ENCODE measurements around the gene SETDB1. TPM values are rescaled to one million over a fixed set of nuclear protein-coding genes. Genes with fewer than 3 reads are reported as not detected.

The SETDB1 gene
- total RNA-seq, 4 donors from 2014 or later: 20.5 to 39.5 (median 25.3) TPM

GRCh38 chr1:150974580-150975478 lies 48.7 kb downstream of the SETDB1 start, which contains the start of gene CERS2:
CERS2 (minus strand) TSS chr1:150974835; CDS start chr1:150969090, 5,745 bp downstream.
- no peak for TF ChIP-seq CTCF (IDR thresholded peaks at IDR 0.05)
- peak in 2 of 4 donors; percentile 46 to 60 for TF ChIP-seq POLR2A (IDR thresholded peaks at IDR 0.05)
- intact Hi-C loops (cut with DNase I): no loop called here
- peaks cover 42 to 89% (median 59%) of the 10 kb centered on the region in 3 donors for H3K4me1 ChIP-seq

DNA sequence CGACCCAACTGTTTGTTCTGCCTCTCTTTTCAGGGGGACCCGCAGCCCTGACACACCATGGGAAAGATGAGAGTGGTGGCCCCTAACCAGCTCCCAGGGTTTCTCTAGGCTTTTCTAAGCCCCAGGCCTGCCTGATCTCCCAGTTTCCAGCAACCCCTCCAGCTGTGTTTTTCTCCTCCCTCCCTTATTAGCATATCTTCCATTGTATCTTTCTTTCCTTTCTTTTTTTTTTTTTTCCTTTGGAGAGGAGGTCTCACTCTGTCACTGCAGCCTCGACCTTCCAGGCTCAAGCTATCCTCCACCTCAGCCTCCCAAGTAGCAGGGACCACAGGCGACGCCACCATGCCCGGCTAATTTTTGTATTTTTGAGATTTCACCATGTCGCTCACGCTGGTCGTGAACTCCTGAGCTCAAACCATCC lies 50.2 kb downstream of the SETDB1 start:
- peaks cover 30 to 83% (median 52%) of the 10 kb centered on the region in 3 donors for H3K4me1 ChIP-seq
- peak overlapping the region in 3 of 4 donors; percentile 16 to 67 (median 55) for H3K27ac ChIP-seq
- H3K27me3 ChIP-seq: no peaks in the 10 kb centered on the region
- no peak for DNase-seq
- H3K4me3 ChIP-seq: no peak overlapping the region
- TF ChIP-seq CTCF (IDR thresholded peaks at IDR 0.05): no peak
- no peak for TF ChIP-seq POLR2A (IDR thresholded peaks at IDR 0.05)
- WGBS, 2 donors: 93% methylated on average over 8 to 9 of the region's 9 CpGs
- intact Hi-C loops (cut with DNase I): no loop called here
- H3K36me3 ChIP-seq: no peaks in the 10 kb centered on the region
- no peaks in the 10 kb centered on the region for H3K9me3 ChIP-seq

More at GRCh38 chr1:150974580-150975478, 48.7 kb downstream of the SETDB1 start, which contains the start of gene CERS2:
- WGBS, 2 donors: 19 to 23% methylated on average over 13 to 22 of the region's 106 CpGs
- no peaks in the 10 kb centered on the region for H3K36me3 ChIP-seq
- peak within 1 kb of the TSS; percentile 86 to 96 (median 94) for H3K27ac ChIP-seq
- peak; percentile 34 for DNase-seq
- no peaks in the 10 kb centered on the region for H3K9me3 ChIP-seq
- H3K27me3 ChIP-seq: no peaks in the 10 kb centered on the region
- peak within 1 kb of the TSS; percentile 74 to 88 (median 84) for H3K4me3 ChIP-seq

DNA sequence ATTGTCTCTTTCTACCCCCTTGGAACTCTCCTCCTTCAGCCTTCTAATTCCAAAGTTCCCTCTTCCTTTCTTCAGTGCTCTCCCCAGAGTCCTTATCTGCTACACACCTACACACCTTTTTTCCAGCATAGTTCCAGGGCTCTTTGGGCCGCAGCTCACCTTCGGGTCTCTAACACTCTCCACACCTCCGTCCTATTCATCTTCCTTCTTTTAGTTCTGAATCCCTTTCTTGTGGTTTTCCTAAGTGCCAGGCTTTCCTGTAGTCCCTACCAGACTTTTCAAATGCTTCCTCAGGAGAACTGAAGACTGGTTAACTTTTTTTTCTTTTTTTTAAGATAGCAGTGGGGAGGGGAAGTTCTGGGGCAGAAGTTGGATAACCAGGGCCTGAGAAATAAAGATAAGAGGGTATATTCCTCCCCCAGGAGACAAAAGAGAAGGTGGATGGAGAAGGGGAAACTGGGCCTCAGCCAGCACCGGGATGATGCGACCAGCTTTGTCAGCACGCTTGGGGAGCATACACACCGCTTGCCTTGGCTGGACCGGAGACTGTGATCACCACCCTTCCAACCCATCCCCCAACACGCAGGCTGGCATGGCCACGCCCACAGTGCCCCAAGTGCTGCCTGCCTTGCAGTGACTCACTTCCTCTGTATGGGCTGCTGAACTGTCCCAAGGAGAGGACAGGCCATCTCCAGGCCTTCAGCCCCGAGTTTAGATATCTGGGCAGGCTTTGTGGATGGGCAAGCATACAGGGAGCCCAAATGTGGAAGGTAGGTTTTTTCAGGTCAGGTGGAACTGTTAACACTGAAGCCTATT lies 50.9 kb downstream of the SETDB1 start:
- H3K27me3 ChIP-seq: no peaks in the 10 kb centered on the region

More for the DNA sequence above, 50.9 kb downstream of the SETDB1 start:
- Histone ChIP-seq H3K9me3 (no peaks in the 10 kb centered on the region), H3K27ac (peak overlapping the region; percentile 11 to 71 (median 61)), H3K4me1 (peaks cover 24 to 83% (median 50%) of the 10 kb centered on the region in 3 donors), H3K4me3 (no peak overlapping the region), H3K36me3 (no peaks in the 10 kb centered on the region)
- 29 to 36% methylated on average over 9 to 11 of the region's 11 CpGs for WGBS, 2 donors
- TF ChIP-seq CTCF (IDR thresholded peaks at IDR 0.05) (no peak), POLR2A (IDR thresholded peaks at IDR 0.05) (peak in 1 of 4 donors; percentile 58)
- intact Hi-C loops (cut with DNase I): no loop called here
- peak; percentile 36 for DNase-seq
